ENCODE results near the gene MEOX1. TPM values are rescaled to one million over a fixed set of nuclear protein-coding genes. Genes with fewer than 3 reads are reported as not detected.
"Not testable (repeated sequence)": the region's sequence is repeated elsewhere in the genome, so short reads cannot be mapped to it uniquely, and the experiment has no call there.

The MEOX1 gene
- total RNA-seq, 1 donor from 2014 or later, result not detected

GRCh38 chr17:43618276-43618675 is 43.4 kb downstream of the MEOX1 start:
- DNase-seq (ENCODE audit: low read depth, low spot score), result no peak

DNA sequence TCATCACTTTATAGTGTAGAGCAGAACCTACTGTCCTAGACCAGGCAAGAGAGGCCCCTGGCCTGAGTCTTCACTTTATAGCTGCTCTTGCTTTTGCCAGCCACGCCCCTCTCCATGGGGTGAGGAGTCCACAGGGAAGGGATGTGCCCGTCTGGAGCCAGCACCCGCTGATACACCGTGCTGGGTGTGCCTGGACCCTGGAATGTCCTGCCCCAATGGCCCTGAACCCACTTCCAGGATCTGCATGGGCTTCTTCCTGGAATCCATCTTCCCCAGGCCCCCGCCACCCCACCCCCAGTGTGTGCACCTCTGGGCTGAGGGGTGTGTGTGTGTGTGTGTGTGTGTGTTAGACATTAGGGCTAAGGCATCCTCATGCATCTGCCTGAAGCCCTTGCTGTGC is 44.9 kb downstream of the MEOX1 start:
- no peak for DNase-seq (ENCODE audit: low read depth, low spot score)

GRCh38 chr17:43616421-43616820 is 45.3 kb downstream of the MEOX1 start:
- no peak for DNase-seq (ENCODE audit: low read depth, low spot score)

GRCh38 chr17:43616029-43616351 is 45.7 kb downstream of the MEOX1 start:
- no peak for DNase-seq (ENCODE audit: low read depth, low spot score)

GRCh38 chr17:43615330-43616028 is 46.2 kb downstream of the MEOX1 start:
- no peak for DNase-seq (ENCODE audit: low read depth, low spot score)

DNA sequence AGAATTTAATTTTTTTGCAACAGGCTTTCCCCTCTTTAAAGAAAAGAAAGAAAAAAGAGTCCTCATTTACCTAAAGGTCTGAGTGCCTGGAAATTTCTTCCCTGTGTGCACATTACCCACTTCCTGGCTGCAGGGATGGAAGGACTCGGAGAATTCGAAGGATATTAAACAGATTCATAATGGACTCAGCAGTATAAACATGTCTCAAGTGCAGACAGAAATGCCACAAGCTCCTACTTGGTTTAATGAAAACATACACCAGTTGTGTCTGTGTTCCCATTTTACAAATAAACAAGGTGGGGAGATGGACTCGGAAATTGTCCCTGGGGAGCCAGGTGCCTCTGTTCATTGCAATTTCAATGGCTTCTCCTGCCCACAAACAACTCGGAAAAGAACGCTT is 47.2 kb downstream of the MEOX1 start:
- DNase-seq (ENCODE audit: low read depth, low spot score), result no peak

GRCh38 chr17:43613917-43614316 is 47.8 kb downstream of the MEOX1 start:
- DNase-seq (ENCODE audit: low read depth, low spot score), result no peak

- DNase-seq (ENCODE audit: low read depth, low spot score), result no peak
Measured at GRCh38 chr17:43612515-43612914, 49.2 kb downstream of the MEOX1 start.

- DNase-seq (ENCODE audit: low read depth, low spot score), result no peak
Measured at GRCh38 chr17:43611230-43611969, 50.3 kb downstream of the MEOX1 start.

- peak; percentile 80 for DNase-seq (ENCODE audit: low read depth, low spot score)
Measured at GRCh38 chr17:43609613-43610385, 51.9 kb downstream of the MEOX1 start.

GRCh38 chr17:43608313-43608712 is 53.4 kb downstream of the MEOX1 start:
- peak; percentile 29 for DNase-seq (ENCODE audit: low read depth, low spot score)

DNA sequence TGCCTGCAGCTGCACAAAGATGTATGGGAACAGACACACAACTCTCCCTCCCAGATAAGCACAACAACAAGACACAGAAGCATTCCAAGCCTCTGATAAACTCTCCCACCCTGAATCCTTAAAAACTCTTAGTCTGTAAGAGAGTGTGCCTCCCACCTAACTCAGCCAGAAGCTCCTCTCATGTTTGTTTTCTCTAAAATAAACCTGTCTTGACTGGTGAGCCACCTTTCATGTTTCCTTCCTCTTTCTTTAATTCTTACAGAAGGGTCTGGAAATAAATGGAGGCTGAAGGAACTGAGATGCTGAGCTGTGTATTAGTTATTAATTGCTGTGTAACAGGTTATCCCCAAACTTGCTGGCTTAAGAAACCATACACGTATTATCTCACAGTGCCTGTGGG is 57.2 kb downstream of the MEOX1 start:
- no peak for DNase-seq (ENCODE audit: low read depth, low spot score)

- DNase-seq (ENCODE audit: low read depth, low spot score), result no peak
Measured at GRCh38 chr17:43603321-43603720, 58.4 kb downstream of the MEOX1 start.

DNA sequence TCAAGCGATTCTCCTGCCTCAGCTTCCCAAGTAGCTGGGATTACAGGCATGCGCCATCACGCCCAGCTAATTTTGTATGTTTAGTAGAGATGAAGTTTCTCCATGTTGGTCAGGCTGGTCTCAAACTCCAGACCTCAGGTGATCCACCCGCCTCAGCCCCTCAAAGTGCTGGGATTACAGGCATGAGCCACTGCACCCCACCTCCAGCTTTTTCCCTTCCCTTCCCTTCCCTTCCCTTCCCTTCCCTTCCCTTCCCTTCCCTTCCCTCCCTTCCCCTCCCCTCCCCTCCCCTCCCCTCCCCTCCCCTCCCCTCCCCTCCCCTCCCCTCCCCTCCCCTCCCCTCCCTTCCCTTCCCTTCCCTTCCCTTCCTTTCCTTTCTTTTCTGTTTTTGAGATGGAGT is 59.2 kb downstream of the MEOX1 start:
- DNase-seq (ENCODE audit: low read depth, low spot score), result not testable (repeated sequence)

- no peak for DNase-seq (ENCODE audit: low read depth, low spot score)
Measured at GRCh38 chr17:43601280-43602039, 60.3 kb downstream of the MEOX1 start.

GRCh38 chr17:43599835-43600234 is 61.9 kb downstream of the MEOX1 start:
- no peak for DNase-seq (ENCODE audit: low read depth, low spot score)

GRCh38 chr17:43599046-43599395 is 62.7 kb downstream of the MEOX1 start:
- DNase-seq (ENCODE audit: low read depth, low spot score), result no peak

GRCh38 chr17:43598357-43599045 is 63.2 kb downstream of the MEOX1 start:
- DNase-seq (ENCODE audit: low read depth, low spot score), result no peak

DNA sequence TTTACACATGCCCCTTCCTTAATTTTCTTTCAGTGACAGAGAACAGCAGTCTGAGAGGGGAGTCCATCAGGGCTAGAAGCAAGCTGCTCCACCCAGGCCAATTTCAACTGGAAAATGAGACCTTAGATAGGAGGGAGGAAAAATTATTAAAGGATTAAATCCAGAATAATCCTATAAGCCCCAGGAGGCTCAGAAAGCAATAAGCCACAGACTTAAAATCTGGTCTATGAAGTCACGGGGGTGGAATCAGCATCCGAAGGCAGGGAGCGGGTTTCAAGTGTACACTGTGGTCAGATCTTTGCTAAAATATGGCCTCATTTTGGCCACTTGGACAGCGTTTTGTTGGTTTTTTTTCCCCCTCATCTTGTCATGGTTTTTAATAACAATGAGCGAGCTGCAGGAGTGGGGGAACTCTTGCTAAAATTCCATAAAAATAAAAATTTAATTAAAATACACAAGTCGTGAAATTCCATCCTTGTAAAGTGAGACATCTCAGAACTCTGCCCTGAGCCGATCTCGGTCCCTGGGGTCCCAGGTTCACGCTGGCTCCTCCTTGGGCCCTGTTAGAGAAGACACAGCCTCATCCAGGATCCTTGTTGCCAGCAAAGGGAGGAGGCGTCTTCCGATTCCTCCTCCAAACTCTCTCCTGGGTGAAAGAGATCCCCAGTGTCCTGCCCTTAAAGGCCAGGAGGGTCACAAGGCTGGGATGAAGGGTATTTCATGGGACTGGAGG is 63.9 kb downstream of the MEOX1 start:
- DNase-seq (ENCODE audit: low read depth, low spot score), result no peak

DNA sequence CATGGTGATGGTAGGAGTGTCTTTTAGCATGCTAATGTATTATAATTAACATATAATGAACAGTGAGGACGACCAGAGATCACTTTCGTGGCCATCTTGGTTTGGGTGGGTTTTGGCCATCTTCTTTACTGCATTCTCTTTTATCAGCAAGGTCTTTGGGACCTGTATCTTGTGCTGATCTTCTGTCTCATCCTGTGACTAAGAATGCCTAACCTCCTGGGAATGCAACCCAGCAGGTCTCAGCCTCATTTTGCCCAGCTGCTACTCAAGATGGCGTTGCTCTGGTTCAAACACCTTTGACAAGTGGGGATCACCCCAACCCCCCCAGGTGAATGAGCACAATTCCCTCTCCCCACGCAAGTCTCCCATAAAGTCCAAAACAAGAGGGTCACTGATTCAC is 66.3 kb downstream of the MEOX1 start:
- no peak for DNase-seq (ENCODE audit: low read depth, low spot score)
